K562 (cell line): Measurements from ENCODE around the gene SARS2. TPM values are rescaled to one million over a fixed set of nuclear protein-coding genes. Genes with fewer than 3 reads are reported as not detected.

ENCODE experiments used
- ELF4 ChIP-seq: fragments of 450-650 bp; formaldehyde crosslinking; IDR thresholded peaks from 2 replicates; pipeline ENCODE4 v1.4.0; 2022; ENCODE audit warnings: missing genetic modification characterization
- ETV6 ChIP-seq, 3 experiments: fragments of 150-350 bp in 1 of 3; sonication (generic) in 1 of 3; formaldehyde crosslinking in 1 of 3; IDR thresholded peaks; 2 replicates each; pipeline versions ENCODE4 v1.6.1 to v1.8.0; 2014 to 2022; ENCODE audit warnings: borderline replicate concordance in 2 of 3, low read depth in 2 of 3, antibody characterized with exemption in 1 of 3, low read length in 1 of 3, mild to moderate bottlenecking in 1 of 3, missing genetic modification reagents in 1 of 3
- FIP1L1 ChIP-seq: fragments of 200-400 bp; formaldehyde crosslinking; IDR thresholded peaks from 2 replicates; pipeline ENCODE4 v1.6.1; 2018; ENCODE audit warnings: mild to moderate bottlenecking, low read depth, low read length; ENCODE audit not compliant: poor library complexity, severe bottlenecking
- GABPA ChIP-seq: fragments of 200-800 bp; sonication (Bioruptor generic); conservative IDR thresholded peaks from 2 replicates; pipeline ENCODE4 v1.6.1; 2016; ENCODE audit warnings: low read depth, missing genetic modification characterization, missing compliant biosample characterization
- GATAD2B ChIP-seq: fragments of 450-650 bp; IDR thresholded peaks from 2 replicates; pipeline ENCODE4 v1.6.1; 2017; ENCODE audit warnings: mild to moderate bottlenecking, borderline replicate concordance
- GTF2A2 ChIP-seq: IDR thresholded peaks from 2 replicates; pipeline ENCODE4 v1.6.1; 2016; ENCODE audit warnings: mild to moderate bottlenecking, missing genetic modification characterization, missing compliant biosample characterization
- HLTF ChIP-seq: fragments of 450-650 bp; IDR thresholded peaks from 2 replicates; pipeline ENCODE4 v1.6.1; 2016
- POLR2A ChIP-seq: fragments of 450-650 bp; conservative IDR thresholded peaks from 2 replicates; pipeline ENCODE4 v1.6.1; 2016
- SLC30A9 ChIP-seq: fragments of 250-450 bp; sonication (Bioruptor Pico); IDR thresholded peaks from 2 replicates; pipeline ENCODE4 v1.8.0; 2022; ENCODE audit warnings: mild to moderate bottlenecking, moderate library complexity
- ZNF232 ChIP-seq: sonication (generic); formaldehyde crosslinking; IDR thresholded peaks from 2 replicates; pipeline ENCODE4 v1.8.0; 2022; ENCODE audit warnings: mild to moderate bottlenecking, missing genetic modification reagents
- ZNF507 ChIP-seq: conservative IDR thresholded peaks from 2 replicates; pipeline ENCODE4 v1.6.1; 2017; ENCODE audit warnings: missing genetic modification characterization, missing compliant biosample characterization
- polyA plus RNA-seq, 8 experiments: library from polyadenylated mRNA; depleted of rRNA in 4 of 8; stranded (reverse) in 5 of 8; unstranded in 3 of 8; fragments of >200 nt; fragmentation: Nextera tagmentation in 2 of 8; fragmentation: Illumina TruSeq in 1 of 8; extraction: Ambion mirVana in 2 of 8; extraction: Trizol in 1 of 8; gene quantifications; 2 replicates each; pipeline versions ENCODE4 v1.2.1 to v1.2.3, GENCODE V29; 2011 to 2014; ENCODE audit warnings: inconsistent platforms in 1 of 8, missing spikeins in 1 of 8
- total RNA-seq, 7 experiments: library from RNA; depleted of rRNA in 6 of 7; stranded (reverse); fragments of >200 nt in 6 of 7; fragmentation: Illumina TruSeq in 2 of 7; extraction: Trizol in 2 of 7; gene quantifications; 2 replicates each; pipeline versions ENCODE4 v1.2.1 to v1.2.3, GENCODE V29; 2011 to 2021; ENCODE audit warnings: low replicate concordance in 1 of 7
- TF ChIP-seq, protein P1 (sequence below): fragments of 450-650 bp; IDR thresholded peaks from 2 replicates; pipeline ENCODE4 v1.6.1; 2016; ENCODE audit warnings: low read depth

Gene SARS2
- total and polyA plus RNA-seq, 9 of the 15 experiments (the other 6 are each of a cell fraction or from before 2014, with no cell fraction given) = 3.1 to 59.1 (median 31.7) TPM

DNA sequence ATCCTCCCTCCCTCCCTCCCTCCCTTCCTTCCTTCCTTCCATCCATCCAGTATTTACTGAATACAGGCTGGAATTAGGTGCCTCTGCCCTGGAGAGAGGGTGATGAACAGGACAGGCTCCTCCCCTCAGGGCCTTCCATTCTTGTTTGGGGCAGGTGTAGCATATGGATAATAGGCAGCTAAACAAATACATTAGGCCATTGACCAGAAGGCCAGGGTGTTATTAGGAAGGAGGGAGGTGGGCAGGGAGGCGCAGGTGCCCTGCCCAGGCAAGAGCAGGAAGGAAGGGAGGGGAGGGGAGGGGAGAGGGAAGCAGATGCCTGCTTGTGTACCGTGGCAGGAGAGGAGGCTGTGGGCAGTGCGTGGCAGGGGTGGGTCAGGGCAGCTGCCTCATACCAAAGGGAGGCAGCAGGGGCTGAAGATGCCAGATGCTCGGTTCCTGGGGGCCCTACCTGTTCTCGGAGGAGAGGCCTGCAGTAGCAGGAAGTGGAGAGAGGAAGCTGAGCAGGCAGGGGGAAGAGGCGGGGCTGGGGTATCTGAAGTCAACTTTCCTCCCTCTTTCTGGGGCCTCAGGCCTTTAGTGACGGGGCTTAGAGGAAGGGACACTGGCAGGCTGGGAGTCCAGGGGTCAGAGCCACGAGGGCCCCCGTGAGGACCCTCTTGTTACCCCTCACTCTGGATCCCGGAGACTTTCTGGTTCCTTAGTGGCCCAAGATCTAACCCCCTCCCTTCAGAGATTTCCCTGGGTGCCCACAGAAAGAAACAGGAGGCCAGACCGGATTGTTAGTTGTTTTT, 52.6 kb downstream of the SARS2 start, which contains the start of gene RINL (continued):
- TF ChIP-seq, protein P1, sequence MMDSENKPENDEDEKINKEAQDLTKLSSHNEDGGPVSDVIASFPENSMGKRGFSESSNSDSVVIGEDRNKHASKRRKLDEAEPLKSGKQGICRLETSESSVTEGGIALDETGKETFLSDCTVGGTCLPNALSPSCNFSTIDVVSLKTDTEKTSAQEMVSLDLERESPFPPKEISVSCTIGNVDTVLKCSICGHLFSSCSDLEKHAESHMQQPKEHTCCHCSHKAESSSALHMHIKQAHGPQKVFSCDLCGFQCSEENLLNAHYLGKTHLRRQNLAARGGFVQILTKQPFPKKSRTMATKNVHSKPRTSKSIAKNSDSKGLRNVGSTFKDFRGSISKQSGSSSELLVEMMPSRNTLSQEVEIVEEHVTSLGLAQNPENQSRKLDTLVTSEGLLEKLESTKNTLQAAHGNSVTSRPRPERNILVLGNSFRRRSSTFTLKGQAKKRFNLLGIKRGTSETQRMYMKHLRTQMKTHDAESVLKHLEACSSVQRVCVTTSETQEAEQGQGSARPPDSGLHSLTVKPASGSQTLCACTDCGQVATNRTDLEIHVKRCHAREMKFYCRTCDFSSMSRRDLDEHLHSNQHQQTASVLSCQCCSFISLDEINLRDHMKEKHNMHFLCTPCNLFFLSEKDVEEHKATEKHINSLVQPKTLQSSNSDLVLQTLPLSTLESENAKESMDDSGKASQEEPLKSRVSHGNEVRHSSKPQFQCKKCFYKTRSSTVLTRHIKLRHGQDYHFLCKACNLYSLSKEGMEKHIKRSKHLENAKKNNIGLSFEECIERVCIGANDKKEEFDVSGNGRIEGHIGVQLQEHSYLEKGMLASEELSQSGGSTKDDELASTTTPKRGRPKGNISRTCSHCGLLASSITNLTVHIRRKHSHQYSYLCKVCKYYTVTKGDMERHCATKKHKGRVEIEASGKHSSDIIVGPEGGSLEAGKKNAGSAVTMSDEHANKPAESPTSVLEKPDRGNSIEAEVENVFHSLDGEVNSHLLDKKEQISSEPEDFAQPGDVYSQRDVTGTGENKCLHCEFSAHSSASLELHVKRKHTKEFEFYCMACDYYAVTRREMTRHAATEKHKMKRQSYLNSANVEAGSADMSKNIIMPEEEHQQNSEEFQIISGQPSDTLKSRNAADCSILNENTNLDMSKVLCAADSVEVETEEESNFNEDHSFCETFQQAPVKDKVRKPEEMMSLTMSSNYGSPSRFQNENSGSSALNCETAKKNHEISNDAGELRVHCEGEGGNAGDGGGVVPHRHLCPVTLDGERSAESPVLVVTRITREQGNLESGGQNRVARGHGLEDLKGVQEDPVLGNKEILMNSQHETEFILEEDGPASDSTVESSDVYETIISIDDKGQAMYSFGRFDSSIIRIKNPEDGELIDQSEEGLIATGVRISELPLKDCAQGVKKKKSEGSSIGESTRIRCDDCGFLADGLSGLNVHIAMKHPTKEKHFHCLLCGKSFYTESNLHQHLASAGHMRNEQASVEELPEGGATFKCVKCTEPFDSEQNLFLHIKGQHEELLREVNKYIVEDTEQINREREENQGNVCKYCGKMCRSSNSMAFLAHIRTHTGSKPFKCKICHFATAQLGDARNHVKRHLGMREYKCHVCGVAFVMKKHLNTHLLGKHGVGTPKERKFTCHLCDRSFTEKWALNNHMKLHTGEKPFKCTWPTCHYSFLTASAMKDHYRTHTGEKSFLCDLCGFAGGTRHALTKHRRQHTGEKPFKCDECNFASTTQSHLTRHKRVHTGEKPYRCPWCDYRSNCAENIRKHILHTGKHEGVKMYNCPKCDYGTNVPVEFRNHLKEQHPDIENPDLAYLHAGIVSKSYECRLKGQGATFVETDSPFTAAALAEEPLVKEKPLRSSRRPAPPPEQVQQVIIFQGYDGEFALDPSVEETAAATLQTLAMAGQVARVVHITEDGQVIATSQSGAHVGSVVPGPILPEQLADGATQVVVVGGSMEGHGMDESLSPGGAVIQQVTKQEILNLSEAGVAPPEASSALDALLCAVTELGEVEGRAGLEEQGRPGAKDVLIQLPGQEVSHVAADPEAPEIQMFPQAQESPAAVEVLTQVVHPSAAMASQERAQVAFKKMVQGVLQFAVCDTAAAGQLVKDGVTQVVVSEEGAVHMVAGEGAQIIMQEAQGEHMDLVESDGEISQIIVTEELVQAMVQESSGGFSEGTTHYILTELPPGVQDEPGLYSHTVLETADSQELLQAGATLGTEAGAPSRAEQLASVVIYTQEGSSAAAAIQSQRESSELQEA = no peak
- TF ChIP-seq GABPA (tag) (peak; percentile 79), GTF2A2 (tag) (no peak), ZNF507 (tag) (no peak), FIP1L1 (no peak), ETV6 (IDR thresholded peaks at IDR 0.05; ENCODE audit: borderline replicate concordance in 1 of 2, low read depth in 2 of 2, low read length in 1 of 2) (peak in 1 of 2 experiments; percentile 10; a peak in 1 of 4 replicates), ETV6 (CRISPR knock-in tag; IDR thresholded peaks at IDR 0.05; ENCODE audit: borderline replicate concordance) (no peak), HLTF (0 out of 2 replicates have a peak, but pooled peaks have one; percentile 32), SLC30A9 (no peak), POLR2A (0 out of 2 replicates have a peak, but pooled peaks have one; percentile 25), GATAD2B (no peak), ZNF232 (CRISPR knock-in tag) (no peak), ELF4 (CRISPR knock-in tag) (0 out of 2 replicates have a peak, but pooled peaks have one; percentile 64)
